Mesendoderm (in vitro differentiated cells): Measurements from ENCODE around the gene CPO.
A peak's percentile ranks its signal among the peaks of the same experiment; 100 is the strongest.

ENCODE experiments used
- DNase-seq: peaks from one replicate; pipeline ENCODE4 v3.0.0; 2013
- H2AK5ac ChIP-seq: 2 replicates; pipeline ENCODE4 v1.6.1; 2013; ENCODE audit warnings: low read length, inconsistent platforms
- H2BK120ac ChIP-seq: 2 replicates; pipeline ENCODE4 v1.6.1; 2013; ENCODE audit warnings: low read depth, mild to moderate bottlenecking, low read length, moderate library complexity, mixed read lengths
- H2BK15ac ChIP-seq: replicated peaks from 2 replicates; pipeline ENCODE4 v1.6.1; 2013; ENCODE audit warnings: low read depth, mild to moderate bottlenecking, moderate library complexity
- H2BK5ac ChIP-seq: 2 replicates; pipeline ENCODE4 v1.6.1; 2013; ENCODE audit warnings: low read length, inconsistent platforms
- H3K18ac ChIP-seq: 2 replicates; pipeline ENCODE4 v1.6.1; 2013; ENCODE audit warnings: mild to moderate bottlenecking, low read length, mixed read lengths
- H3K23ac ChIP-seq: one replicate; pipeline ENCODE4 v1.6.1; 2013; ENCODE audit warnings: low read length
- H3K27ac ChIP-seq: 2 replicates; pipeline ENCODE4 v1.5.1; 2013; ENCODE audit warnings: low read depth, mild to moderate bottlenecking, inconsistent platforms, low read length, moderate library complexity
- H3K27me3 ChIP-seq: 2 replicates; pipeline ENCODE4 v1.6.1; 2013; ENCODE audit warnings: low read length, control low read depth, mild to moderate bottlenecking, inconsistent platforms; ENCODE audit not compliant: insufficient read depth, poor library complexity
- H3K36me3 ChIP-seq: 2 replicates; pipeline ENCODE4 v1.6.1; 2013; ENCODE audit warnings: low read length, inconsistent platforms; ENCODE audit not compliant: control insufficient read depth, insufficient read depth
- H3K4ac ChIP-seq: one replicate; pipeline ENCODE4 v1.6.1; 2013; ENCODE audit warnings: low read depth, mild to moderate bottlenecking, low read length, moderate library complexity
- H3K4me1 ChIP-seq: 2 replicates; pipeline ENCODE4 v1.6.1; 2013; ENCODE audit warnings: low read depth, low read length, inconsistent platforms; ENCODE audit not compliant: control insufficient read depth
- H3K4me2 ChIP-seq: 2 replicates; pipeline ENCODE4 v1.6.1; 2013; ENCODE audit warnings: low read length
- H3K4me3 ChIP-seq: 2 replicates; pipeline ENCODE4 v1.5.1; 2013; ENCODE audit warnings: mild to moderate bottlenecking, low read length
- H3K56ac ChIP-seq: one replicate; pipeline ENCODE4 v1.6.1; 2013; ENCODE audit warnings: low read length
- H3K79me1 ChIP-seq: 2 replicates; pipeline ENCODE4 v1.6.1; 2013; ENCODE audit warnings: low read length, inconsistent platforms
- H3K79me2 ChIP-seq: 2 replicates; pipeline ENCODE4 v1.6.1; 2013; ENCODE audit warnings: mild to moderate bottlenecking, low read length; ENCODE audit not compliant: control insufficient read depth, insufficient read depth
- H3K9ac ChIP-seq: 2 replicates; pipeline ENCODE4 v1.6.1; 2013; ENCODE audit warnings: low read length, inconsistent platforms
- H4K5ac ChIP-seq: one replicate; pipeline ENCODE4 v1.6.1; 2013; ENCODE audit warnings: low read length
- H4K8ac ChIP-seq: one replicate; pipeline ENCODE4 v1.6.1; 2013; ENCODE audit warnings: low read depth, mild to moderate bottlenecking, control low read depth, low read length, moderate library complexity
- WGBS: extraction: QIAGEN DNeasy Blood & Tissue Kit; methylation state at CpG from one replicate; pipeline ENCODE4 v1.1.7; 2013; ENCODE audit warnings: low lambda C conversion rate, missing lambda C conversion rate; ENCODE audit not compliant: insufficient coverage; ENCODE audit errors: extremely low coverage; 5-methylcytosine and 5-hydroxymethylcytosine counted together

Gene CPO

GRCh38 chr2:206978746-206979145 is 39.4 kb downstream of the CPO start:
- Histone ChIP-seq H2BK120ac (peak overlapping the region; percentile 74), H3K4me2 (no peak overlapping the region), H3K27ac (no peak overlapping the region), H3K56ac (no peak overlapping the region), H3K9ac (no peak overlapping the region), H2BK15ac (no peak overlapping the region), H3K4me1 (peaks cover 5% of the 10 kb centered on the region), H2AK5ac (no peak overlapping the region), H3K79me2 (no peaks in the 10 kb centered on the region), H2BK5ac (no peak overlapping the region), H3K4ac (no peak overlapping the region), H3K79me1 (no peaks in the 10 kb centered on the region), H3K23ac (no peak overlapping the region), H4K8ac (peak overlapping the region; percentile 65), H3K27me3 (no peaks in the 10 kb centered on the region), H3K18ac (no peak overlapping the region), H3K4me3 (no peak overlapping the region), H3K36me3 (no peaks in the 10 kb centered on the region), H4K5ac (no peak overlapping the region)
- WGBS: no CpG with 5 or more reads among the region's 5 CpGs
- no peak for DNase-seq

GRCh38 chr2:206979365-206979764 is 40.0 kb downstream of the CPO start:
- Histone ChIP-seq H3K79me1 (no peaks in the 10 kb centered on the region), H3K27me3 (no peaks in the 10 kb centered on the region), H4K5ac (no peak overlapping the region), H3K23ac (no peak overlapping the region), H3K79me2 (no peaks in the 10 kb centered on the region), H3K56ac (no peak overlapping the region), H2BK5ac (no peak overlapping the region), H3K4ac (no peak overlapping the region), H2BK15ac (peak overlapping the region; percentile 25), H3K4me3 (no peak overlapping the region), H3K9ac (no peak overlapping the region), H4K8ac (no peak overlapping the region), H2BK120ac (no peak overlapping the region), H3K36me3 (no peaks in the 10 kb centered on the region), H3K27ac (no peak overlapping the region), H3K4me1 (peaks cover 6% of the 10 kb centered on the region), H2AK5ac (no peak overlapping the region), H3K4me2 (no peak overlapping the region), H3K18ac (no peak overlapping the region)
- no peak for DNase-seq
- no CpG with 5 or more reads among the region's 3 CpGs for WGBS

DNA sequence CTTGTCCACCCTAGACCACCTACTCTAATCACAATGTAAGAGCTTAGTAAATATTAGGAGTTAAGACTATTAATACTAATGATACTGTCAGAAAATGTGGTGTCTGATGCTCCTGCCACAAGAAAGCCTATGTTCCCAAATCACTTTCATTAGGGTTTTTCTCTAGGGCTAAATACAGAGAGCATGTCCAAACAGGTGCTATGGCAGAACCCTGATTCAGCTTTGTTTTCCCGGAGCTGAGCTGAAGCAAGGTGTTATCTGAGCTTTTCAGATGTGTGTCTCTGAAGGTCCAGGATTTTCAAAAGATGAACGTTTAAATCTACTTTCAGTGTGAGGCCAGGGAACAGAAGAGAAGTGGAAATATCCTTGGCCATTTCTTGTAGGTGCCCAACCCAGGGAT is 40.6 kb downstream of the CPO start:
- Histone ChIP-seq H3K4me1 (peaks cover 6% of the 10 kb centered on the region), H3K36me3 (no peaks in the 10 kb centered on the region), H4K5ac (no peak overlapping the region), H3K27me3 (no peaks in the 10 kb centered on the region), H3K23ac (no peak overlapping the region), H2BK120ac (no peak overlapping the region), H4K8ac (no peak overlapping the region), H3K9ac (no peak overlapping the region), H3K4me3 (no peak overlapping the region), H3K4ac (peak overlapping the region; percentile 84), H3K79me1 (no peaks in the 10 kb centered on the region), H3K79me2 (no peaks in the 10 kb centered on the region), H3K4me2 (no peak overlapping the region), H2BK15ac (no peak overlapping the region), H2BK5ac (no peak overlapping the region), H2AK5ac (no peak overlapping the region), H3K27ac (no peak overlapping the region), H3K56ac (no peak overlapping the region), H3K18ac (peak overlapping the region; percentile 73)
- no CpG with 5 or more reads among the region's 2 CpGs for WGBS
- DNase-seq: no peak

GRCh38 chr2:206980413-206980812 is 41.1 kb downstream of the CPO start:
- H3K79me2 ChIP-seq: no peaks in the 10 kb centered on the region
- H2BK5ac ChIP-seq: no peak overlapping the region
- H3K4ac ChIP-seq: peak overlapping the region; percentile 84
- no peak overlapping the region for H4K8ac ChIP-seq
- H2AK5ac ChIP-seq: no peak overlapping the region
- no peak overlapping the region for H3K27ac ChIP-seq
- H3K4me1 ChIP-seq: peaks cover 6% of the 10 kb centered on the region
- H2BK15ac ChIP-seq: no peak overlapping the region
- no peak for DNase-seq
- H3K27me3 ChIP-seq: no peaks in the 10 kb centered on the region
- H3K18ac ChIP-seq: peak overlapping the region; percentile 73
- H3K4me2 ChIP-seq: no peak overlapping the region
- no peak overlapping the region for H3K9ac ChIP-seq
- H3K4me3 ChIP-seq: no peak overlapping the region
- H3K36me3 ChIP-seq: no peaks in the 10 kb centered on the region
- H4K5ac ChIP-seq: no peak overlapping the region
- H3K79me1 ChIP-seq: no peaks in the 10 kb centered on the region
- no peak overlapping the region for H3K23ac ChIP-seq
- no peak overlapping the region for H3K56ac ChIP-seq
- no peak overlapping the region for H2BK120ac ChIP-seq

GRCh38 chr2:206981086-206981674 is 41.9 kb downstream of the CPO start:
- WGBS: no CpG with 5 or more reads among the region's 12 CpGs

DNA sequence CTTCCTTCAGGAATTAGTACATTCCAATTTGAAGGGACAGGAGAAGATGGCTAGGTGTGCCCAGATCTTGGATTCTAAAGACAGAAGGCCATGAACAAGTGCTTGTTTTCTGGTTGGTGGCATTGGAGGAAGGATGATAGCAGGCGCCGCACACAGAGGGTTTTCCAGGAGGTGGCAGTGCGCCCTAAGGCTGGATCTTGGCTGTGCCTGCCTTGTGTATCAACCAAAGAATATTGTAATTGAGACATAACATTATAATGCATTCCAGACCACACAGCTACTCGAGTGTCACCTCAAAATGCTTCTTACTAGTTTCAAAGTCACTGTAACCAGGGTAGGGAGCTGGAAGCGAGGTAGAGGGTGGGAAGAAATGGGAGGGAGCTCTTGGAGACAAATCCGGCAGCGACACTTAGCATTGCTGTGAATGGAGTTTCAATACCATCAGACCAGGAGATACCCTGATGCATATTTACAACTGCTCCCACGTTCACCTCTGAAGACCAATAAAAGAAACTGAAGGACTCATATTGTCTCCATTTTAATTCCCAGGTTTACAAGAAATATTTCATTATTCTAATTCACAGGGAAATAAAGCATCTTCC is 42.5 kb downstream of the CPO start:
- Histone ChIP-seq H3K56ac (peak overlapping the region; percentile 72), H2BK5ac (peak overlapping the region; percentile 29), H3K79me1 (no peaks in the 10 kb centered on the region), H3K27ac (no peak overlapping the region), H3K4me1 (peaks cover 6% of the 10 kb centered on the region), H3K4ac (no peak overlapping the region), H3K4me2 (no peak overlapping the region), H4K5ac (no peak overlapping the region), H3K4me3 (no peak overlapping the region), H2BK120ac (no peak overlapping the region), H2BK15ac (no peak overlapping the region), H3K9ac (no peak overlapping the region), H2AK5ac (no peak overlapping the region), H4K8ac (no peak overlapping the region), H3K36me3 (no peaks in the 10 kb centered on the region), H3K79me2 (no peaks in the 10 kb centered on the region), H3K27me3 (no peaks in the 10 kb centered on the region), H3K23ac (no peak overlapping the region), H3K18ac (no peak overlapping the region)
- no CpG with 5 or more reads among the region's 8 CpGs for WGBS
- peak; percentile 66 for DNase-seq

More at GRCh38 chr2:206981086-206981674, 41.9 kb downstream of the CPO start:
- no peak overlapping the region for H2AK5ac ChIP-seq
- no peak overlapping the region for H3K4me2 ChIP-seq
- H3K4me3 ChIP-seq: no peak overlapping the region
- DNase-seq: no peak
- H3K27me3 ChIP-seq: no peaks in the 10 kb centered on the region
- H3K4me1 ChIP-seq: peaks cover 6% of the 10 kb centered on the region
- no peaks in the 10 kb centered on the region for H3K79me1 ChIP-seq
- H4K5ac ChIP-seq: no peak overlapping the region
- H2BK120ac ChIP-seq: no peak overlapping the region
- H3K4ac ChIP-seq: no peak overlapping the region
- no peak overlapping the region for H3K18ac ChIP-seq
- no peak overlapping the region for H4K8ac ChIP-seq
- no peak overlapping the region for H3K56ac ChIP-seq
- no peak overlapping the region for H3K23ac ChIP-seq
- H2BK5ac ChIP-seq: no peak overlapping the region
- no peaks in the 10 kb centered on the region for H3K36me3 ChIP-seq
- no peak overlapping the region for H2BK15ac ChIP-seq
- H3K9ac ChIP-seq: no peak overlapping the region
- no peaks in the 10 kb centered on the region for H3K79me2 ChIP-seq
- H3K27ac ChIP-seq: no peak overlapping the region
